Adrenal gland (tissue), 5 donors: Measurements from ENCODE around the gene PKNOX2.

ENCODE experiments used
- POLR2A ChIP-seq, 2 donors: fragments of 450-650 bp; IDR thresholded peaks; one replicate each; pipeline ENCODE4 v1.6.1; 2017; ENCODE audit warnings: antibody characterized with exemption in 2 of 2, mild to moderate bottlenecking in 2 of 2, moderate library complexity in 1 of 2
- TF ChIP-seq, protein P1 (sequence below), 6 experiments: fragments of 450-650 bp in 4 of 6; fragments of 200-600 bp in 2 of 6; sonication (generic) in 1 of 6; IDR thresholded peaks; 1 replicate in 5 of 6; 2 replicates in 1 of 6; pipeline versions ENCODE4 v1.5.1 to v1.8.0; 2016 to 2021; ENCODE audit warnings: antibody characterized with exemption in 6 of 6, mild to moderate bottlenecking in 2 of 6, moderate library complexity in 1 of 6
- donor health status: DM: no; HTN: no; CAD: no.

DNA sequence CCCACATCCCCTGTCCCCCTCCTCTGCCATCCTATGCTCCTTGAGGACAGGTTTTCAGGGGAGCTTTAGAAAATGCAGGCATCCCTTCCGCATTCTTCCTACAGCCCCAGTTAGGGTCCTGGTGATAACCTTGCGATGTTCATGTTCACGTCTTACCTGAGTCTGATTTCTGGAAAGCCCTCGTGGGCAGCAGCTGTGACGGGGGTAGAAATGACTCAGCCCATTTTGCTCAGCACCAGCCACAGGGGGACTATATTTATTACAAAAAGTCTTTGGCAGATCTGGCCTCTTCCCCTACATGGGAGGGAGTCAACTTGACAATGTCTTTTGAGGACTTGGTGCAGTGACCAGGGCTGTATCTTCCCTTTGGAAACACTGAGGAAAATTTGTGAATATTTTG, 12.3 kb downstream of the PKNOX2 start:
- TF ChIP-seq, protein P1, sequence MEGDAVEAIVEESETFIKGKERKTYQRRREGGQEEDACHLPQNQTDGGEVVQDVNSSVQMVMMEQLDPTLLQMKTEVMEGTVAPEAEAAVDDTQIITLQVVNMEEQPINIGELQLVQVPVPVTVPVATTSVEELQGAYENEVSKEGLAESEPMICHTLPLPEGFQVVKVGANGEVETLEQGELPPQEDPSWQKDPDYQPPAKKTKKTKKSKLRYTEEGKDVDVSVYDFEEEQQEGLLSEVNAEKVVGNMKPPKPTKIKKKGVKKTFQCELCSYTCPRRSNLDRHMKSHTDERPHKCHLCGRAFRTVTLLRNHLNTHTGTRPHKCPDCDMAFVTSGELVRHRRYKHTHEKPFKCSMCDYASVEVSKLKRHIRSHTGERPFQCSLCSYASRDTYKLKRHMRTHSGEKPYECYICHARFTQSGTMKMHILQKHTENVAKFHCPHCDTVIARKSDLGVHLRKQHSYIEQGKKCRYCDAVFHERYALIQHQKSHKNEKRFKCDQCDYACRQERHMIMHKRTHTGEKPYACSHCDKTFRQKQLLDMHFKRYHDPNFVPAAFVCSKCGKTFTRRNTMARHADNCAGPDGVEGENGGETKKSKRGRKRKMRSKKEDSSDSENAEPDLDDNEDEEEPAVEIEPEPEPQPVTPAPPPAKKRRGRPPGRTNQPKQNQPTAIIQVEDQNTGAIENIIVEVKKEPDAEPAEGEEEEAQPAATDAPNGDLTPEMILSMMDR (IDR thresholded peaks at IDR 0.05) = no peak
- TF ChIP-seq POLR2A (IDR thresholded peaks at IDR 0.05) = no peak
